GM19467 (cell line): ENCODE data around the gene GTSF1L.

Source experiments
- ATAC-seq: cut with Tn5 transposase; IDR thresholded peaks from one replicate; pipeline ENCODE4 v1.9.1; 2021; ENCODE audit warnings: mild to moderate bottlenecking, moderate library complexity; ENCODE audit not compliant: unreplicated experiment

The GTSF1L gene

DNA sequence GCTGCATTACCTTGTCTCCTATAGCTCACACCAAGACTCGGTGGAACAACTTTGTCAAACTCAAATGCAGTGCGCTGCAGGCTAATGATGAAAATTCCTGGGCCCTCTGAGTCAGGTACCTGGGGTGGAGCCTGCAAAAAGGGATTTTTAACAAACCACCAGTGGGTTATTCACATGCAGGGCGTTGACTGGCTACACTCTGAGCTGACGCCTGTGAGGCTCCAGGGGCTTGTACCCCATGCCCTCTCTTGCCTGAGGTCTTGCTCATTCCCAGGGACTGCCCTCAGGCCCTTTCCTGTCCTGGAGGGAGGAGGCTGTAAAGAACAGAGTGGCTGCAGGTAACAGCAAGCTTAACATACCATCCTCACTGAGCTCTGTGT lies 9.2 kb downstream of the GTSF1L start:
- no peak for ATAC-seq

GRCh38 chr20:43716757-43717615 lies 9.8 kb downstream of the GTSF1L start:
- ATAC-seq = no peak

DNA sequence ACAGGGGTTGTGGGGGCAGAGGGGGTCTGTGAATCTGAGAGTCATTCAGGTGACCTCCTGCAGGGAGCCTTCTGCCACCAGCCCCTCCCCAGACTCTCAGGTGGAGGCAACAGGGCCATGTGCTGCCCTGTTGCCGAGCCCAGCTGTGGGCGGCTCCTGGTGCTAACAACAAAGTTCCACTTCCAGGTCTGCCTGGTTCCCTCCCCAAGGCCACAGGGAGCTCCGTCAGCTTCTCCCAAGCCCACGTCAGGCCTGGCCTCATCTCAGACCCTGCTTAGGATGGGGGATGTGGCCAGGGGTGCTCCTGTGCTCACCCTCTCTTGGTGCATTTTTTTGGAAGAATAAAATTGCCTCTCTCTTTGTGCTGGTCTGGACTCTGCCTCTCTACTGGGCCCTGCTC lies 10.7 kb downstream of the GTSF1L start:
- ATAC-seq = no peak

DNA sequence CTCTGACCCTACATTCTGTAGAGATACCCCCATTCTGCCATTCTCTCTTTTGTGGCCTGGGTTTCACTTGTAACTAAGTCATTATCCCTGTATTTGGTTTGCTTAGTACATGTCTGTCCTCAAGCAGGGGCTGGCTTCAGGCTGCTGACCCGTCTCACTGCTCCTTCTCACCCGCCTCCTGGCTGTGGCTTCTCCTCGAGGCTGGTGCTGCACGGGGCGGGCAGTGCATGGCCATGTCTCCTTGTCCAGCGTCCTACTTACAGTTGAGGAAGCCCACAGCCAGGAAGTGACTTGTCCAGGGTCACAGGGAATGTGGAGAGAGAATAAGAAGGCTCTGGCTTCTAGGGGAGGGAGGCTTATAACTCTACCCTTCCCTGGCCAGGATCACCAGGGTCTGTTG lies 11.3 kb downstream of the GTSF1L start:
- no peak for ATAC-seq

- ATAC-seq = no peak
Observed at GRCh38 chr20:43715044-43715443, 11.8 kb downstream of the GTSF1L start.

GRCh38 chr20:43711098-43711654 lies 15.6 kb downstream of the GTSF1L start:
- peak; percentile 15 for ATAC-seq

DNA sequence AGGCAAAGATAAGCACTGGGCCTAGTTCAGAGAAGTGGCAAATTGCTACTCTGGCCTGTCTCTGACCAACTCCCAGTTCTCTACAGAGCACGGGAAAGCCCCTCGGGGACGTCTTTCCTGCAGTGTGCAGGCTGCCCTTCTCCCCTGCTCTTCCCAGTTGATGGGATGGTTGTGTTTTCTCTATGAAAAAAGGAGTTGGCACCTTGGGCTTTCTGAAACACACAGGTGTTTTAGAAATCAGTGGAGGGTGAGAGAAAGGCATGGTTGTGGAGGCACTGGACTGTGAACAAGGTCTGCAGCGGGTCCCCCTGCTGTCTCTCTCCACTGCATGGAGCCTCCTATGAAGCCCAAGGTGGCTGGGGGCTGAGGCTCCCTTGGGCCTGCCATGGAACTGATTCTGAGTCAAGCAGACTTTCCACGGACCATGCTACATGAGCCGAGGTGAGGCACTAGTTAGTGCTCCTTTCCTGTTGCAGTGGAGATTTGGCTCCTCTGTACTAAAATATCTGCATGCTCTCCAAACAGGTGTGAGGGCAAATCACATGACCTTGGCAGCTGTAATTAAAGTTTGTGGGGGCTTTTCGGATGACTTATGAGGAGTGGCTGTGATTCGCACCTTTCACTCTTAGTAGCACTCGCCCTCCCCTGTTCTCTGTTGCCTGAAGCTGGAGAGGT lies 16.3 kb downstream of the GTSF1L start:
- ATAC-seq = peak; percentile 54

DNA sequence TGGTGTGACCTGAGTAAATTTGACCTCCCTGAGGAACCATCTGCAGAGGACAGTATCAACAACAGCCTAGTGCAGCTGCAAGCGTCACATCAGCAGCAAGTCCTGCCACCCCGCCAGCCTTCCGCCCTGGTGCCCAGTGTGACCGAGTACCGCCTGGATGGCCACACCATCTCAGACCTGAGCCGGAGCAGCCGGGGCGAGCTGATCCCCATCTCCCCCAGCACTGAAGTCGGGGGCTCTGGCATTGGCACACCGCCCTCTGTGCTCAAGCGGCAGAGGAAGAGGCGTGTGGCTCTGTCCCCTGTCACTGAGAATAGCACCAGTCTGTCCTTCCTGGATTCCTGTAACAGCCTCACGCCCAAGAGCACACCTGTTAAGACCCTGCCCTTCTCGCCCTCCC lies 24.3 kb downstream of the GTSF1L start:
- no peak for ATAC-seq

- no peak for ATAC-seq
Observed at GRCh38 chr20:43700627-43701026, 26.2 kb downstream of the GTSF1L start.

GRCh38 chr20:43699941-43700565 lies 26.7 kb downstream of the GTSF1L start:
- ATAC-seq = no peak

- ATAC-seq = no peak
Observed at GRCh38 chr20:43695571-43695970, 31.2 kb downstream of the GTSF1L start.

DNA sequence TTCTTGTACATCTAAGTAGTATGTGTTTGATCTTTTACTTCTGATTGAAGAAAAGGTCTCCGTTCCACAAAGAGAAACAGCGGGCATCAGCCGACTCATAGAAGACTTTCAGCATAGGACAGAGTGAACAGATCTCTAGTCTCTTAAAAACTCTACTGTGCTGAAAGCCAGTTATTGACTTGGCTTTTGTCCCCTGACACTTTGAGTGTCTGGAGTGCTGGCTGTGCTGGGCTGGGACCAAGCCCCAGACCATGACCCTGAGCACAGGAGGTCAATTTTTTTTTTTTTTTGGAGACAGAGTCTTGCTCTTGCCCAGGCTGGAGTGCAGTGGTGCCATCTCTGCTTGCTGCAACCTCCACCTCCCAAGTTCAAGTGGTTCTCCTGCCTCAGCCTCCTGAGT lies 32.0 kb downstream of the GTSF1L start:
- ATAC-seq = no peak

GRCh38 chr20:43691928-43692524 lies 34.8 kb downstream of the GTSF1L start:
- ATAC-seq = no peak

DNA sequence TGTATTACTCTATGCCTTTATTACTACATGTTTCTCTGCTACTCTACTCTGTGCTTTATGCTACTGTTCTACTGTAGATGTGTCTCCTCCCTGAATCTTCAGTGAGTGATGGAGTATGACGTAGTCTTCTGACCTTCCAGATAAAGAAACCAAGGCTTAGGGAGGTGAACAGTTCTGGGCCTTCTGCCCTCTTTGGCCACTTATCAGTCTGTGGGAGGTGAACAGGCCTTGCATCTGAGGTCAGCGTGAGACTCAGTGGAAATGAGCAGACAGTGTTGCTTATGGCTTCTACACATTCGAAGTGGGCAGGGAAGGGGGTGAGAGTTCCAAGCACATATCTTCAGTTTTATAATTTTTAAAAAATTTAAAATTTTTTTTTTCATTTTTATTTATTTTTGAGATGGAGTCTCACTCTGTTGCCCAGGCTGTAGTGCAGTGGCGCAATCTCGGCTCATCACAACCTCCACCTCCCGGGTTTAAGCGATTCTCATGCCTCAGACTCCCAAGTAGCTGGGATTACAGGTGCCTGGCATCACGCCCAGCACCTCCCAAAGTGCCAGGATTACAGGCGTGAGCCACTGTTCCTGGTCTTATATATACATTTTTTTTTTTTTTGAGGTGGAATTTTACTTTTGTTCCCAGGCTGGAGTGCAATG lies 35.7 kb downstream of the GTSF1L start:
- ATAC-seq = no peak

GRCh38 chr20:43689165-43689564 lies 37.6 kb downstream of the GTSF1L start:
- no peak for ATAC-seq

DNA sequence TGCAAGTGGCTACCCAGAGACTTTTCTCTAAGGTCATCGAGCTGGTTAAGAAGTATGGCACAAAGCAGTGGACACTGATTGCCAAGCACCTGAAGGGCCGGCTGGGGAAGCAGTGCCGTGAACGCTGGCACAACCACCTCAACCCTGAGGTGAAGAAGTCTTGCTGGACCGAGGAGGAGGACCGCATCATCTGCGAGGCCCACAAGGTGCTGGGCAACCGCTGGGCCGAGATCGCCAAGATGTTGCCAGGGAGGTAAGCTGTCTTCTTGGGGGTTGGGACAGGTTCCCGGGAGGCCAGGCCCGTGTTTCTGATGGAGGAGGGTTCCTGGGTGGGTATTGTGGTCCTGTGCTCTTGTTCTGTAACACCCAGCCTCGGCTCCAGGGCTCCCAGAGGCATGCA lies 40.0 kb downstream of the GTSF1L start:
- no peak for ATAC-seq

- peak; percentile 32 for ATAC-seq
Observed at GRCh38 chr20:43682446-43682845, 44.4 kb downstream of the GTSF1L start.

GRCh38 chr20:43681991-43682410 lies 44.8 kb downstream of the GTSF1L start:
- peak; percentile 90 for ATAC-seq

GRCh38 chr20:43681468-43681942 lies 45.3 kb downstream of the GTSF1L start:
- peak; percentile 12 for ATAC-seq

GRCh38 chr20:43680981-43681380 lies 45.8 kb downstream of the GTSF1L start:
- no peak for ATAC-seq
